ENCODE measurements around the gene FERMT2. TPM values are rescaled to one million over a fixed set of nuclear protein-coding genes. Genes with fewer than 3 reads are reported as not detected.

FERMT2 gene
- polyA plus RNA-seq, 1 donor (not counting 4 experiments of a cell fraction or from before 2014, with no cell fraction given): 19.6 TPM

- no peak overlapping the region for H3K27ac ChIP-seq (ENCODE audit: control insufficient read depth, insufficient read depth, low read length)
- TF ChIP-seq CTCF (optimal IDR thresholded peaks at IDR 0.05 in 1 of 3, IDR thresholded peaks at IDR 0.05 in 1 of 3, conservative IDR thresholded peaks at IDR 0.05 in 1 of 3; ENCODE audit: extremely low read depth in 1 of 3, insufficient read depth in 2 of 3, low read length in 3 of 3) (no peak), EZH2 (IDR thresholded peaks at IDR 0.05; ENCODE audit: low read length) (no peak)
- H3K27me3 ChIP-seq (ENCODE audit: control insufficient read depth, extremely low read depth, insufficient read depth, low read length): peaks cover 4% of the 10 kb centered on the region
- H3K4me1 ChIP-seq (ENCODE audit: control insufficient read depth, extremely low read depth, insufficient read depth, low read length): no peaks in the 10 kb centered on the region
- no peak for DNase-seq (ENCODE audit: low read depth, low spot score)
- H3K9ac ChIP-seq (ENCODE audit: control insufficient read depth, extremely low read depth, insufficient read depth, low read length): no peak overlapping the region
- no peak for FAIRE-seq
- no peaks in the 10 kb centered on the region for H3K9me3 ChIP-seq (ENCODE audit: control insufficient read depth, low read depth, low read length)
- no peak overlapping the region for H3K4me2 ChIP-seq (ENCODE audit: control insufficient read depth, extremely low read depth, insufficient read depth, low read depth, low read length)
- H3K9me1 ChIP-seq (ENCODE audit: control insufficient read depth, extremely low read depth, insufficient read depth, low read length): no peaks in the 10 kb centered on the region
- no peaks in the 10 kb centered on the region for H3K36me3 ChIP-seq (ENCODE audit: control insufficient read depth in 2 of 2, extremely low read depth in 1 of 2, insufficient read depth in 2 of 2, low read length in 2 of 2)
- dilution Hi-C loops (cut with MboI; ENCODE audit: extremely low pct_ligation_motif_present, low sequenced_read_pairs): no loop called here
- H3K4me3 ChIP-seq (ENCODE audit: control insufficient read depth in 2 of 3, extremely low read depth in 1 of 3, insufficient read depth in 2 of 3, low read depth in 1 of 3, low read length in 3 of 3): no peak overlapping the region
- no peaks in the 10 kb centered on the region for H4K20me1 ChIP-seq (ENCODE audit: control insufficient read depth, extremely low read depth, insufficient read depth, low read length)
- H3K79me2 ChIP-seq (ENCODE audit: control insufficient read depth, insufficient read depth, low read length): no peaks in the 10 kb centered on the region
- no peak overlapping the region for H2AFZ ChIP-seq (ENCODE audit: control insufficient read depth, low read length)
Measured at GRCh38 chr14:52974406-52974805, 23.6 kb upstream of the FERMT2 start.

- H3K79me2 ChIP-seq (ENCODE audit: control insufficient read depth, insufficient read depth, low read length): no peaks in the 10 kb centered on the region
- TF ChIP-seq EZH2 (IDR thresholded peaks at IDR 0.05; ENCODE audit: low read length) (no peak), CTCF (optimal IDR thresholded peaks at IDR 0.05 in 1 of 3, IDR thresholded peaks at IDR 0.05 in 1 of 3, conservative IDR thresholded peaks at IDR 0.05 in 1 of 3; ENCODE audit: extremely low read depth in 1 of 3, insufficient read depth in 2 of 3, low read length in 3 of 3) (peak; percentile 60 to 84 (median 72))
- H2AFZ ChIP-seq (ENCODE audit: control insufficient read depth, low read length): no peak overlapping the region
- no peak overlapping the region for H3K9ac ChIP-seq (ENCODE audit: control insufficient read depth, extremely low read depth, insufficient read depth, low read length)
- H3K27me3 ChIP-seq (ENCODE audit: control insufficient read depth, extremely low read depth, insufficient read depth, low read length): no peaks in the 10 kb centered on the region
- no peaks in the 10 kb centered on the region for H3K36me3 ChIP-seq (ENCODE audit: control insufficient read depth in 2 of 2, extremely low read depth in 1 of 2, insufficient read depth in 2 of 2, low read length in 2 of 2)
- FAIRE-seq: peak; percentile 69
- no peak overlapping the region for H3K4me2 ChIP-seq (ENCODE audit: control insufficient read depth, extremely low read depth, insufficient read depth, low read depth, low read length)
- no peaks in the 10 kb centered on the region for H3K4me1 ChIP-seq (ENCODE audit: control insufficient read depth, extremely low read depth, insufficient read depth, low read length)
- dilution Hi-C loops (cut with MboI; ENCODE audit: extremely low pct_ligation_motif_present, low sequenced_read_pairs): no loop called here
- H3K9me3 ChIP-seq (ENCODE audit: control insufficient read depth, low read depth, low read length): no peaks in the 10 kb centered on the region
- no peak overlapping the region for H3K27ac ChIP-seq (ENCODE audit: control insufficient read depth, insufficient read depth, low read length)
- DNase-seq (ENCODE audit: low read depth, low spot score): no peak
- H3K9me1 ChIP-seq (ENCODE audit: control insufficient read depth, extremely low read depth, insufficient read depth, low read length): no peaks in the 10 kb centered on the region
- no peaks in the 10 kb centered on the region for H4K20me1 ChIP-seq (ENCODE audit: control insufficient read depth, extremely low read depth, insufficient read depth, low read length)
- no peak overlapping the region for H3K4me3 ChIP-seq (ENCODE audit: control insufficient read depth in 2 of 3, extremely low read depth in 1 of 3, insufficient read depth in 2 of 3, low read depth in 1 of 3, low read length in 3 of 3)
Measured at GRCh38 chr14:52961060-52961639, 10.3 kb upstream of the FERMT2 start.
